GM13976 (cell line): ENCODE results near the gene CUL7.
"Not testable (repeated sequence)": the region's sequence is repeated elsewhere in the genome, so short reads cannot be mapped to it uniquely, and the experiment has no call there.

Experiments
- DNase-seq: peaks from one replicate; pipeline ENCODE4 v3.0.0; 2012; ENCODE audit warnings: low spot score
- CTCF ChIP-seq: IDR thresholded peaks from 2 replicates; pipeline ENCODE4 v1.5.1; 2012; ENCODE audit warnings: borderline replicate concordance, mild to moderate bottlenecking; ENCODE audit not compliant: insufficient read depth; ENCODE audit errors: extremely low read depth, missing control alignments, control extremely low read depth
- in situ Hi-C: fragments of 300-500 bp; cut with MboI; formaldehyde crosslinking; loops from one replicate; pipeline ENCODE4 v1.12.0; 2022; ENCODE audit warnings: low sequenced_read_pairs, mixed read lengths, inconsistent platforms; ENCODE audit not compliant: unreplicated experiment

CUL7 gene

GRCh38 chr6:43045371-43045930, 8.2 kb downstream of the CUL7 start:
- no peak for DNase-seq
- in situ Hi-C loops: no loop called here
- TF ChIP-seq CTCF: no peak

- DNase-seq: no peak
- in situ Hi-C loops: no loop called here
- no peak for TF ChIP-seq CTCF
Measured at GRCh38 chr6:43043310-43043709, 10.3 kb downstream of the CUL7 start.

GRCh38 chr6:43041475-43041874, 12.2 kb downstream of the CUL7 start:
- in situ Hi-C loops: not testable (repeated sequence)

GRCh38 chr6:43040542-43041257, 13.0 kb downstream of the CUL7 start:
- no peak for DNase-seq
- TF ChIP-seq CTCF: no peak
- in situ Hi-C loops: no loop called here

More at GRCh38 chr6:43041475-43041874, 12.2 kb downstream of the CUL7 start:
- DNase-seq: not testable (repeated sequence)

GRCh38 chr6:43038727-43039126, 14.9 kb downstream of the CUL7 start:
- TF ChIP-seq CTCF: no peak
- in situ Hi-C loops: no loop called here
- DNase-seq: no peak

GRCh38 chr6:43037706-43038105, 15.9 kb downstream of the CUL7 start:
- no peak for TF ChIP-seq CTCF
- in situ Hi-C loops: no loop called here
- no peak for DNase-seq

GRCh38 chr6:43037197-43037596, 16.5 kb downstream of the CUL7 start:
- no peak for DNase-seq

More at GRCh38 chr6:43037197-43037596, 16.5 kb downstream of the CUL7 start:
- in situ Hi-C loops: no loop called here
- no peak for TF ChIP-seq CTCF
